ENCODE data around the gene CIDEB. TPM values are rescaled to one million over a fixed set of nuclear protein-coding genes. Genes with fewer than 3 reads are reported as not detected.

Gene CIDEB
- total and polyA plus RNA-seq, 12 donors: 16.4 to 80.3 (median 39.0) TPM

GRCh38 chr14:24347134-24347533 lies 39.4 kb upstream of the CIDEB start:
- Histone ChIP-seq H3K4me3 (no peak overlapping the region), H3K27ac (no peak overlapping the region), H3K36me3 (replicated peaks in 1 of 2) (no peaks in the 10 kb centered on the region), H3K27me3 (no peaks in the 10 kb centered on the region), H3K9me3 (replicated peaks in 1 of 3) (no peaks in the 10 kb centered on the region), H3K4me1 (replicated peaks in 1 of 2) (no peaks in the 10 kb centered on the region)
- WGBS, 4 donors: 54 to 72% (median 60%) methylated on average over 1 of the region's 1 CpG
- DNase-seq: no peak
- no peak for TF ChIP-seq POLR2A (IDR thresholded peaks at IDR 0.05)
- TF ChIP-seq, protein P1, sequence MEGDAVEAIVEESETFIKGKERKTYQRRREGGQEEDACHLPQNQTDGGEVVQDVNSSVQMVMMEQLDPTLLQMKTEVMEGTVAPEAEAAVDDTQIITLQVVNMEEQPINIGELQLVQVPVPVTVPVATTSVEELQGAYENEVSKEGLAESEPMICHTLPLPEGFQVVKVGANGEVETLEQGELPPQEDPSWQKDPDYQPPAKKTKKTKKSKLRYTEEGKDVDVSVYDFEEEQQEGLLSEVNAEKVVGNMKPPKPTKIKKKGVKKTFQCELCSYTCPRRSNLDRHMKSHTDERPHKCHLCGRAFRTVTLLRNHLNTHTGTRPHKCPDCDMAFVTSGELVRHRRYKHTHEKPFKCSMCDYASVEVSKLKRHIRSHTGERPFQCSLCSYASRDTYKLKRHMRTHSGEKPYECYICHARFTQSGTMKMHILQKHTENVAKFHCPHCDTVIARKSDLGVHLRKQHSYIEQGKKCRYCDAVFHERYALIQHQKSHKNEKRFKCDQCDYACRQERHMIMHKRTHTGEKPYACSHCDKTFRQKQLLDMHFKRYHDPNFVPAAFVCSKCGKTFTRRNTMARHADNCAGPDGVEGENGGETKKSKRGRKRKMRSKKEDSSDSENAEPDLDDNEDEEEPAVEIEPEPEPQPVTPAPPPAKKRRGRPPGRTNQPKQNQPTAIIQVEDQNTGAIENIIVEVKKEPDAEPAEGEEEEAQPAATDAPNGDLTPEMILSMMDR (IDR thresholded peaks at IDR 0.05): no peak
- intact Hi-C loops (cut with DNase I): no loop called here

DNA sequence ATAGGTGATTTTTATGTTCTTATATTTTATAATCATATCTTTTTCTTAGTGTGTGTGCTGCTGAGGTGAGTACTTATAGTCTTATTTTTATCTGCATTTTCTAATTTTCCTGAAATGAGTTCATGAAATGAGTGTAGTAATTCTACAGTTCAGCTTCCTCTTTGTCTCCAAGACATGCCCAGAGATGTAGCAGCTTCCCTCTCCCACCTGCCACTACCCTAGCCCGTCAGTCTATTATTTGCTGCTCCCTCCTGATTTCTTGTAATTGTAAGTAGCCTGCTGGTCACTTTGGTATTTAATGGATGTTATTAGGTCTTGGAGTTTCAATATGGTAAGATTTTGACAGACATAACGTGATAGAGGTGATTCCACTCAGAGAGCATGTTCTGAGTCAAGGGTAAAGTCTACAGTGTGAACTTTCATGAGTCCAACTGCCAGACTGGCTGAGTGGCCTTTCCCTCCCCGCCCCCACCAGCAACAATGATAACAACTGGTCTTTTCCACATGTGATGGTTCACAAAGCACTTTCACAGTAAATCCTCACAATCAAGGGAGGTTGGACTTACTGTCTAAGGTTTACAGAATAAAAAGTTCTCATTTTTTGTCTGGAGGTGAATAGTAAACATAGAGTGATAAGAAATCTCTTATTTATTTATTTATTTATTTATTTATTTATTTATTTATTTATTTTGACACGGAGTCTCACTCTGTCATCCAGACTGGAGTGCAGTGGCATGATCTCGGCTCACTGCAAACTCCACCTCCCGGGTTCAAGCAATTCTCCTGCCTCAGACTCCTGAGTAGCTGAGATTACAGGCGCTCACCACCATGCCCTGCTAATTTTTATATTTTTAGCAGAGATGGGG lies 36.3 kb upstream of the CIDEB start:
- Histone ChIP-seq H3K36me3 (replicated peaks in 1 of 2) (no peaks in the 10 kb centered on the region), H3K27ac (no peak overlapping the region), H3K27me3 (no peaks in the 10 kb centered on the region), H3K4me1 (replicated peaks in 1 of 2) (no peaks in the 10 kb centered on the region), H3K9me3 (replicated peaks in 1 of 3) (no peaks in the 10 kb centered on the region), H3K4me3 (no peak overlapping the region)
- TF ChIP-seq POLR2A (IDR thresholded peaks at IDR 0.05): no peak
- TF ChIP-seq, protein P1 (IDR thresholded peaks at IDR 0.05): no peak
- intact Hi-C loops (cut with DNase I): no loop called here
- 64 to 82% (median 70%) methylated on average over 7 of the region's 7 CpGs for WGBS, 4 donors
- DNase-seq: no peak

GRCh38 chr14:24342889-24343288 lies 35.1 kb upstream of the CIDEB start:
- H3K36me3 ChIP-seq (replicated peaks in 1 of 2): no peaks in the 10 kb centered on the region
- H3K4me3 ChIP-seq: no peak overlapping the region
- H3K4me1 ChIP-seq (replicated peaks in 1 of 2): no peaks in the 10 kb centered on the region
- no peak overlapping the region for H3K27ac ChIP-seq
- WGBS, 4 donors: 76 to 93% (median 90%) methylated on average over 4 of the region's 4 CpGs
- no peaks in the 10 kb centered on the region for H3K9me3 ChIP-seq (replicated peaks in 1 of 3)
- DNase-seq: no peak
- intact Hi-C loops (cut with DNase I): no loop called here
- no peaks in the 10 kb centered on the region for H3K27me3 ChIP-seq
- TF ChIP-seq, protein P1 (IDR thresholded peaks at IDR 0.05): no peak
- no peak for TF ChIP-seq POLR2A (IDR thresholded peaks at IDR 0.05)

GRCh38 chr14:24340606-24341005 lies 32.8 kb upstream of the CIDEB start:
- intact Hi-C loops (cut with DNase I): no loop called here
- TF ChIP-seq POLR2A (IDR thresholded peaks at IDR 0.05): no peak
- TF ChIP-seq, protein P1 (IDR thresholded peaks at IDR 0.05): no peak
- Histone ChIP-seq H3K36me3 (replicated peaks in 1 of 2) (no peaks in the 10 kb centered on the region), H3K4me3 (no peak overlapping the region), H3K4me1 (replicated peaks in 1 of 2) (no peaks in the 10 kb centered on the region), H3K27me3 (no peaks in the 10 kb centered on the region), H3K9me3 (replicated peaks in 1 of 3) (no peaks in the 10 kb centered on the region), H3K27ac (no peak overlapping the region)
- WGBS, 4 donors: 75 to 100% (median 96%) methylated on average over 1 of the region's 1 CpG
- DNase-seq: no peak

Measured in adrenal gland (tissue), 12 donors.